Measurements from ENCODE around the gene ABCC1. TPM values are rescaled to one million over a fixed set of nuclear protein-coding genes. Genes with fewer than 3 reads are reported as not detected.

ABCC1 gene
- total and polyA plus RNA-seq, 2 of the 4 experiments (the other 2 are of a cell fraction), result 39.4 to 66.0 TPM

GRCh38 chr16:16086653-16087446 lies 137.4 kb downstream of the ABCC1 start:
- no peak overlapping the region for H3K9ac ChIP-seq (ENCODE audit: low read depth, low read length)
- WGBS, 2 experiments (ENCODE audit: extremely low coverage in 2 of 2, insufficient read length in 1 of 2), result 97% methylated on average over 8 of the region's 18 CpGs; no CpG with 5 or more reads in 1 of the 2 experiments
- no peak overlapping the region for H2BK20ac ChIP-seq (ENCODE audit: low read depth, low read length)
- no peak overlapping the region for H3K4me3 ChIP-seq (ENCODE audit: insufficient read depth, low read depth, low read length)
- no TSS peak for BruUV-seq (replicated peaks)
- peaks cover 24% of the 10 kb centered on the region; the same call in 1 of the 2 replicates for H4K20me1 ChIP-seq (ENCODE audit: insufficient read depth, low read length)
- no peak overlapping the region for H3K23ac ChIP-seq (ENCODE audit: low read depth, low read length)
- H2BK120ac ChIP-seq (ENCODE audit: low read depth, low read length), result no peak overlapping the region
- DNase-seq (no peak), ATAC-seq (ENCODE audit: low read depth) (no peak)
- peaks cover 2% of the 10 kb centered on the region; the same call in 1 of the 2 replicates for H3K4me1 ChIP-seq (ENCODE audit: control insufficient read depth, insufficient read depth, low read length)
- in situ Hi-C loops (cut with MboI; ENCODE audit: low sequenced_read_pairs), result no loop called here
- CTCF ChIA-PET, result no interaction called here
- H3K36me3 ChIP-seq (ENCODE audit: control insufficient read depth, insufficient read depth, low read length), result peaks cover 95% of the 10 kb centered on the region
- H2AFZ ChIP-seq (replicated peaks; ENCODE audit: low read length, poor library complexity), result peak overlapping the region; percentile 33
- peaks cover 12% of the 10 kb centered on the region for H3K9me3 ChIP-seq (ENCODE audit: control insufficient read depth, insufficient read depth, low read length)
- intact Hi-C loops (cut with micrococcal nuclease), result no loop called here
- no peak overlapping the region for H4K8ac ChIP-seq (ENCODE audit: low read depth in 2 of 2, low read length in 2 of 2)
- no peak overlapping the region for H3K18ac ChIP-seq (ENCODE audit: low read depth, low read length)
- H3K4ac ChIP-seq (ENCODE audit: low read depth, low read length), result no peak overlapping the region
- no peak overlapping the region for H3K56ac ChIP-seq (ENCODE audit: extremely low read depth, insufficient read depth, low read length)
- no peak overlapping the region for H2BK5ac ChIP-seq (ENCODE audit: low read depth, low read length, poor library complexity, severe bottlenecking)
- peaks cover 28 to 60% of the 10 kb centered on the region in 2 experiments for H3K79me1 ChIP-seq (ENCODE audit: low read depth in 1 of 2, low read length in 2 of 2)
- no peak overlapping the region for H2BK15ac ChIP-seq (ENCODE audit: low read depth, low read length)
- no peak overlapping the region for H3K4me2 ChIP-seq (ENCODE audit: low read depth, low read length)
- TF ChIP-seq RCOR1 (IDR thresholded peaks at IDR 0.05; ENCODE audit: insufficient replicate concordance, low read length) (no peak), MAZ (IDR thresholded peaks at IDR 0.05; ENCODE audit: borderline replicate concordance, low read depth, low read length) (no peak), CTCF (conservative IDR thresholded peaks at IDR 0.05; ENCODE audit: low read depth, low read length) (no peak), BHLHE40 (IDR thresholded peaks at IDR 0.05; ENCODE audit: low read depth, low read length) (no peak), NFE2L2 (IDR thresholded peaks at IDR 0.05; ENCODE audit: low read depth, low read length) (no peak), USF2 (IDR thresholded peaks at IDR 0.05; ENCODE audit: low read depth, low read length) (no peak)
- no peak overlapping the region for H4K5ac ChIP-seq (ENCODE audit: low read depth, low read length)
- no peak overlapping the region for H2AK9ac ChIP-seq (replicated peaks; ENCODE audit: low read depth, low read length, poor library complexity)
- no peaks in the 10 kb centered on the region for H3K27me3 ChIP-seq (ENCODE audit: control insufficient read depth, insufficient read depth, low read length)
- H4K91ac ChIP-seq (ENCODE audit: insufficient read depth, low read depth, low read length), result no peak overlapping the region; the same call in 1 of the 2 replicates
- no peak overlapping the region for H3K14ac ChIP-seq (replicated peaks; ENCODE audit: low read depth, low read length)
- no peak overlapping the region for H2AK5ac ChIP-seq (ENCODE audit: low read depth, low read length)
- dilution Hi-C loops (cut with HindIII; ENCODE audit: low sequenced_read_pairs, unreplicated experiment), result no loop called here
- POLR2A ChIA-PET (ENCODE audit: unreplicated experiment), result no interaction called here
- peaks cover 3% of the 10 kb centered on the region; the same call in 1 of the 2 replicates for H3K9me1 ChIP-seq (ENCODE audit: insufficient read depth, low read length)
- peak overlapping the region; percentile 53; the same call in 1 of the 2 replicates for H3K27ac ChIP-seq (ENCODE audit: insufficient read depth, low read length)

Measured in IMR-90 (cell line).